ENCODE data around the gene SNRNP25.

SNRNP25 gene

GRCh38 chr16:62283-62967 lies 8.8 kb downstream of the SNRNP25 start:
- no peak for DNase-seq (ENCODE audit: low read depth)
- no peak overlapping the region for H3K4me3 ChIP-seq (ENCODE audit: low read depth, low read length)
- TF ChIP-seq CTCF (IDR thresholded peaks at IDR 0.05; ENCODE audit: insufficient read depth, low read depth, low read length, missing control alignments), result no peak

- TF ChIP-seq CTCF (IDR thresholded peaks at IDR 0.05; ENCODE audit: insufficient read depth, low read depth, low read length, missing control alignments), result no peak
- H3K4me3 ChIP-seq (ENCODE audit: low read depth, low read length), result no peak overlapping the region
- DNase-seq (ENCODE audit: low read depth), result no peak
These were observed 9.4 kb downstream of the SNRNP25 start for GRCh38 chr16:62968-63391.

GRCh38 chr16:63466-63865 lies 9.8 kb downstream of the SNRNP25 start:
- no peak for DNase-seq (ENCODE audit: low read depth)
- no peak overlapping the region for H3K4me3 ChIP-seq (ENCODE audit: low read depth, low read length)
- TF ChIP-seq CTCF (IDR thresholded peaks at IDR 0.05; ENCODE audit: insufficient read depth, low read depth, low read length, missing control alignments), result no peak

GRCh38 chr16:63998-64913 lies 10.6 kb downstream of the SNRNP25 start:
- no peak for DNase-seq (ENCODE audit: low read depth)
- no peak overlapping the region for H3K4me3 ChIP-seq (ENCODE audit: low read depth, low read length)
- no peak for TF ChIP-seq CTCF (IDR thresholded peaks at IDR 0.05; ENCODE audit: insufficient read depth, low read depth, low read length, missing control alignments)

- H3K4me3 ChIP-seq (ENCODE audit: low read depth, low read length), result no peak overlapping the region
- DNase-seq (ENCODE audit: low read depth), result no peak
- no peak for TF ChIP-seq CTCF (IDR thresholded peaks at IDR 0.05; ENCODE audit: insufficient read depth, low read depth, low read length, missing control alignments)
These were observed 11.3 kb downstream of the SNRNP25 start for GRCh38 chr16:64914-65255.

- TF ChIP-seq CTCF (IDR thresholded peaks at IDR 0.05; ENCODE audit: insufficient read depth, low read depth, low read length, missing control alignments), result peak; percentile 99
- DNase-seq (ENCODE audit: low read depth), result peak; percentile 82
- H3K4me3 ChIP-seq (ENCODE audit: low read depth, low read length), result no peak overlapping the region
These were observed 12.1 kb downstream of the SNRNP25 start for GRCh38 chr16:65745-66144.

Data from GM12865 (cell line).